Gastroesophageal sphincter (tissue), 4 donors: ENCODE data around the gene CERK. TPM values are rescaled to one million over a fixed set of nuclear protein-coding genes. Genes with fewer than 3 reads are reported as not detected.

ENCODE experiments used
- ATAC-seq: fragments of 150-250 bp; one replicate; pipeline ENCODE4 v1.9.1; 2016; ENCODE audit warnings: mild to moderate bottlenecking, moderate library complexity
- H3K27ac ChIP-seq, 4 donors: fragments of 200-600 bp; sonication (generic) in 3 of 4; 1 replicate in 3 of 4; 2 replicates in 1 of 4; pipeline ENCODE4 v1.5.1; 2016 to 2019
- H3K27me3 ChIP-seq: fragments of 200-600 bp; sonication (generic); one replicate; pipeline ENCODE4 v1.5.1; 2019
- H3K36me3 ChIP-seq, 2 donors: fragments of 200-600 bp; sonication (generic); one replicate each; pipeline ENCODE4 v1.5.1; 2019; ENCODE audit warnings: control low read depth in 1 of 2
- H3K4me1 ChIP-seq, 3 donors: fragments of 200-600 bp; sonication (generic); 1 replicate in 2 of 3; 2 replicates in 1 of 3; pipeline ENCODE4 v1.5.1; 2016 to 2019; ENCODE audit warnings: control low read depth in 2 of 3
- H3K4me3 ChIP-seq, 2 donors: fragments of 200-600 bp; sonication (generic); one replicate each; pipeline ENCODE4 v1.5.1; 2019; ENCODE audit warnings: mild to moderate bottlenecking in 1 of 2, moderate library complexity in 1 of 2
- H3K9me3 ChIP-seq, 3 donors: fragments of 200-600 bp; sonication (generic); one replicate each; pipeline ENCODE4 v1.5.1; 2017 to 2019; ENCODE audit warnings: control low read depth in 2 of 3
- CTCF ChIP-seq, 4 experiments: fragments of 200-600 bp in 2 of 4; fragments of 450-650 bp in 2 of 4; sonication (generic) in 1 of 4; IDR thresholded peaks; one replicate each; pipeline ENCODE4 v1.5.1; 2017 to 2019; ENCODE audit warnings: antibody characterized with exemption in 4 of 4, mild to moderate bottlenecking in 2 of 4, moderate library complexity in 2 of 4
- EP300 ChIP-seq: sonication (generic); formaldehyde crosslinking; IDR thresholded peaks from one replicate; pipeline ENCODE4 v1.6.1; 2017; ENCODE audit warnings: antibody characterized with exemption, mild to moderate bottlenecking
- POLR2A ChIP-seq, 2 donors: fragments of 450-650 bp; IDR thresholded peaks; one replicate each; pipeline ENCODE4 v1.6.1; 2017; ENCODE audit warnings: antibody characterized with exemption in 2 of 2, mild to moderate bottlenecking in 2 of 2, moderate library complexity in 1 of 2
- POLR2AphosphoS5 ChIP-seq: sonication (generic); formaldehyde crosslinking; IDR thresholded peaks from one replicate; pipeline ENCODE4 v1.6.1; 2017; ENCODE audit warnings: antibody characterized with exemption
- WGBS, 2 donors: methylation state at CpG; one replicate each; pipeline ENCODE4 v1.1.5; 2018; ENCODE audit warnings: low coverage in 1 of 2; 5-methylcytosine and 5-hydroxymethylcytosine counted together
- total RNA-seq, 4 donors: library from RNA; depleted of rRNA; stranded (reverse); fragments of >200 nt; gene quantifications; one replicate each; pipeline ENCODE4 v1.1.0, GENCODE V29; 2016

CERK gene
- total RNA-seq, 4 donors from 2014 or later, result 44.6 to 55.9 (median 45.6) TPM

DNA sequence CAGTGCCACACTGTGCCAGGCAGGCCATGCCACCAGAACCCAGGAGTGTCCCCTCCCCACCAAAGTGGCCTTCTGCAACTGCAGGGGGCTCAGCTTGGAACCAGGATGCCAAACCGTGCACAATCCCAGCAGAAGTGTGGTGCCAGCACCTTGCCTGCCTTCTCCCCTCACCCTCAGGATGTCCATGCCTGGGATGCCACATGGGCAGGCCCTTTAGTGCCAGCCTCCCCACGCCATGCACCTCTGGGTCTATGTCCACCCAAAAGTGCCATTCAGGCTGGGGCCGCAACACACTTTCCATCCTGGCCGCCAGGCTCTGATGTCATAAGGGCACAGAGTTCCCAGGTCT lies 15.7 kb upstream of the CERK start:
- no peak for ATAC-seq
- no CpG with 5 or more reads among the region's 4 CpGs for WGBS, 2 donors
- peaks cover 38% of the 10 kb centered on the region for H3K27me3 ChIP-seq

GRCh38 chr22:46753360-46753759 lies 15.3 kb upstream of the CERK start:
- Histone ChIP-seq H3K36me3 (no peaks in the 10 kb centered on the region), H3K9me3 (no peaks in the 10 kb centered on the region), H3K27ac (peak overlapping the region in 3 of 4 donors; percentile 73 to 86 (median 76)), H3K4me3 (no peak overlapping the region), H3K4me1 (peaks cover 0 to 37% (median 25%) of the 10 kb centered on the region in 3 donors), H3K27me3 (peaks cover 42% of the 10 kb centered on the region)
- ATAC-seq, result no peak
- TF ChIP-seq POLR2A (IDR thresholded peaks at IDR 0.05), result no peak
- no peak for TF ChIP-seq CTCF (IDR thresholded peaks at IDR 0.05)
- no peak for TF ChIP-seq POLR2AphosphoS5
- no peak for TF ChIP-seq EP300
- WGBS, 2 donors, result no CpG with 5 or more reads among the region's 8 CpGs

More for the DNA sequence above, 15.7 kb upstream of the CERK start:
- TF ChIP-seq POLR2A (IDR thresholded peaks at IDR 0.05), result no peak
- TF ChIP-seq CTCF (IDR thresholded peaks at IDR 0.05), result no peak
- TF ChIP-seq POLR2AphosphoS5, result no peak
- TF ChIP-seq EP300, result no peak
- Histone ChIP-seq H3K4me3 (no peak overlapping the region), H3K27ac (peak overlapping the region; percentile 45 to 86 (median 74)), H3K9me3 (no peaks in the 10 kb centered on the region), H3K4me1 (peaks cover 0 to 37% (median 25%) of the 10 kb centered on the region in 3 donors), H3K36me3 (no peaks in the 10 kb centered on the region)

DNA sequence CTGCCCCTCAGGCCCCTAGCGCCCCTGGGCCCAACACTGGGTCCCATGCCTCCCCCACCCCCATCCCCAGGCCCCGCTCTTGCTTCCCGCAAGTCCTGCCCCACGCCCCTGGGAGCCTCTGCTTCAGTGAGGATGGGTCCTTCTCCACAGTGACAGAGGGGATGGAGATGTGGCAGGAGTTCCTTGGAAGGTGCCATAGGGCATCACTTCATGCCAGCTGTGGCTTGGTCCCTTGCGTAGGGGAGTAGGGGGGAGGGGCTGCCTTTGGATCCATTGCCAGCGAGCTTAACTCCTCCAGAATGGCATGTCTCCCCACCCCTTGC lies 14.9 kb upstream of the CERK start:
- no peak for ATAC-seq
- peaks cover 46% of the 10 kb centered on the region for H3K27me3 ChIP-seq
- peaks cover 0 to 37% (median 25%) of the 10 kb centered on the region in 3 donors for H3K4me1 ChIP-seq
- no peak overlapping the region for H3K4me3 ChIP-seq
- no CpG with 5 or more reads among the region's 6 CpGs for WGBS, 2 donors
- peak overlapping the region in 3 of 4 donors; percentile 73 to 86 (median 76) for H3K27ac ChIP-seq
- no peaks in the 10 kb centered on the region for H3K9me3 ChIP-seq
- TF ChIP-seq POLR2AphosphoS5 (no peak), POLR2A (IDR thresholded peaks at IDR 0.05) (no peak), CTCF (IDR thresholded peaks at IDR 0.05) (no peak), EP300 (no peak)
- no peaks in the 10 kb centered on the region for H3K36me3 ChIP-seq

DNA sequence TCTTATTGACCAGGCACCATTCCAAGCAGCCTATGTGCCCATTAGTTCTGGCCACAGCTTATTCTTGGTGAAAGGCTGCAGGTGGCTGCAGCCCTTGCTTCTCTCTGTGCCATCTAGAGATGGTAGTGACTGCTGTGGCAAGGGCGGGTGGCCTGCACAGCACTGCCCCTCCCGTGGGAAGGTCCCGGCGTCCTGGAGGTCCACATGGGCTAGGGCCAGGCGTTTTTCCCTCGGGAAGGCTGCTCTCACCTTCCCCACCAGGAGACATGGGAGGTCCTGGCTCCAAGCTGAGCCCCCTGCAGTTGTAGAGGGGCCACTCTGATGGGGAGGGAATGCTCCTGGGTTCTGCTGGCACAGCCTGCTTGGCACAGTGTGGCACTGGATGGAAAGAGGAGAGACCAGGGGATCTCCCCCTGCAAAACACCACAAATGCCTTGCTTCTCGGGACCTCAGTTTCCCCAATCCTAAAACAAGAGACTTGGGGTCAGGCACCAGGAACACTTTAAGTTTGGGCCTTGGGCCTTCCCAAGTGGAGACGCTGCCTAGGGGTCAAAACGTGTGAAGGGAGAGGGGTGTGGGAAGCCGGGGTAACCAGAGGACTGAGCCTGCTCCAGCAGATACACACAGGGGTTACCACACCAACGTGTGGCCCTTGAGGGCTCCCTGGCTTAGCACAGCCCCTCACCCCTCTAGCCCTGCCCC lies 14.4 kb upstream of the CERK start:
- no peak overlapping the region for H3K4me3 ChIP-seq
- TF ChIP-seq EP300 (no peak), POLR2AphosphoS5 (no peak), POLR2A (IDR thresholded peaks at IDR 0.05) (no peak), CTCF (IDR thresholded peaks at IDR 0.05) (no peak)
- no peaks in the 10 kb centered on the region for H3K9me3 ChIP-seq
- peaks cover 0 to 37% (median 25%) of the 10 kb centered on the region in 3 donors for H3K4me1 ChIP-seq
- no peak for ATAC-seq
- peaks cover 51% of the 10 kb centered on the region for H3K27me3 ChIP-seq
- H3K27ac ChIP-seq, result peak overlapping the region in 2 of 4 donors; percentile 76 to 86
- no CpG with 5 or more reads among the region's 11 CpGs for WGBS, 2 donors
- H3K36me3 ChIP-seq, result no peaks in the 10 kb centered on the region

GRCh38 chr22:46750863-46751443 lies 12.9 kb upstream of the CERK start:
- WGBS, 2 donors, result 67 to 72% methylated on average over 7 of the region's 12 CpGs
- ATAC-seq, result no peak
- TF ChIP-seq POLR2A (IDR thresholded peaks at IDR 0.05) (no peak), CTCF (IDR thresholded peaks at IDR 0.05) (no peak), EP300 (no peak), POLR2AphosphoS5 (no peak)
- peaks cover 61% of the 10 kb centered on the region for H3K27me3 ChIP-seq
- H3K4me3 ChIP-seq, result no peak overlapping the region
- peaks cover 0 to 37% (median 25%) of the 10 kb centered on the region in 3 donors for H3K4me1 ChIP-seq
- no peaks in the 10 kb centered on the region for H3K36me3 ChIP-seq
- no peaks in the 10 kb centered on the region for H3K9me3 ChIP-seq
- no peak overlapping the region for H3K27ac ChIP-seq
